NT2/D1 (cell line): ENCODE measurements around the gene FRY.

ENCODE experiments used
- SUZ12 ChIP-seq: IDR thresholded peaks from 2 replicates; pipeline ENCODE4 v1.6.1; 2011; ENCODE audit not compliant: insufficient read length, insufficient read depth; ENCODE audit errors: extremely low read depth
- YY1 ChIP-seq: IDR thresholded peaks from 2 replicates; pipeline ENCODE4 v1.6.1; 2011; ENCODE audit not compliant: insufficient read length, insufficient read depth
- ZNF274 ChIP-seq: IDR thresholded peaks from 2 replicates; pipeline ENCODE4 v1.6.1; 2011; ENCODE audit warnings: mild to moderate bottlenecking, low read depth, low read length

DNA sequence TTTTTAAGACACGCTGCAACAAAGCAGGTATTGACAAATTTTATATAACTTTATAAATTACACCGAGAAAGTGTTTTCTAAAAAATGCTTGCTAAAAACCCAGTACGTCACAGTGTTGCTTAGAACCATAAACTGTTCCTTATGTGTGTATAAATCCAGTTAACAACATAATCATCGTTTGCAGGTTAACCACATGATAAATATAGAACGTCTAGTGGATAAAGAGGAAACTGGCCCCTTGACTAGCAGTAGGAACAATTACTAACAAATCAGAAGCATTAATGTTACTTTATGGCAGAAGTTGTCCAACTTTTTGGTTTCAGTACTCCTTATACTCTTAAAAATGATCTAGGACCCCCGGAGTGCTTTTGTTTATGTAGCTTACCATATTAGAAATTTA, 284.9 kb downstream of the FRY start:
- TF ChIP-seq ZNF274 (no peak), YY1 (no peak), SUZ12 (no peak)
